Transverse colon (tissue), 3 donors: ENCODE measurements around the gene SUPT4H1.

Source experiments
- CTCF ChIP-seq, 5 experiments: fragments of 200-600 bp in 3 of 5; fragments of 450-650 bp in 2 of 5; sonication (generic) in 3 of 5; IDR thresholded peaks; 1 replicate in 2 of 5; 2 replicates in 3 of 5; pipeline ENCODE4 v1.5.1; 2016 to 2017; ENCODE audit warnings: antibody characterized with exemption in 5 of 5, inconsistent platforms in 3 of 5, mild to moderate bottlenecking in 2 of 5, moderate library complexity in 1 of 5
- EP300 ChIP-seq: sonication (generic); formaldehyde crosslinking; IDR thresholded peaks from one replicate; pipeline ENCODE4 v1.6.1; 2017; ENCODE audit warnings: antibody characterized with exemption, low read depth
- POLR2A ChIP-seq: fragments of 450-650 bp; IDR thresholded peaks from one replicate; pipeline ENCODE4 v1.6.1; 2016; ENCODE audit warnings: antibody characterized with exemption, mild to moderate bottlenecking, moderate library complexity

GRCh38 chr17:58301504-58302150 lies 50.4 kb downstream of the SUPT4H1 start:
- TF ChIP-seq CTCF (IDR thresholded peaks at IDR 0.05) (no peak), EP300 (no peak), POLR2A (no peak)
